ENCODE results near the gene SCGB2B2. TPM values are rescaled to one million over a fixed set of nuclear protein-coding genes. Genes with fewer than 3 reads are reported as not detected.

SCGB2B2 gene
- total and polyA plus RNA-seq, 2 experiments from 2014 or later, result not detected

GRCh38 chr19:34713262-34713637 lies 36.3 kb upstream of the SCGB2B2 start:
- WGBS, 2 experiments (ENCODE audit: low coverage in 1 of 2, low lambda C conversion rate in 2 of 2, missing lambda C conversion rate in 2 of 2), result 64 to 70% methylated on average over 2 of the region's 2 CpGs
- in situ Hi-C loops (cut with MboI), result no loop called here
- Histone ChIP-seq H3K27me3 (replicated peaks; ENCODE audit: insufficient read depth) (no peaks in the 10 kb centered on the region), H3K9me3 (ENCODE audit: low read depth) (no peaks in the 10 kb centered on the region), H3K79me2 (ENCODE audit: insufficient read depth) (no peaks in the 10 kb centered on the region), H3K36me3 (ENCODE audit: low read depth) (no peaks in the 10 kb centered on the region), H3K4me2 (ENCODE audit: unreplicated experiment) (no peak overlapping the region), H3K27ac (no peak overlapping the region), H4K20me1 (ENCODE audit: insufficient read depth) (no peaks in the 10 kb centered on the region), H3F3A (ENCODE audit: insufficient read depth) (no peaks in the 10 kb centered on the region), H3K4me1 (ENCODE audit: insufficient read depth) (no peaks in the 10 kb centered on the region), H2AFZ (no peak overlapping the region), H3K9me2 (ENCODE audit: insufficient read depth) (no peaks in the 10 kb centered on the region), H3K9ac (no peak overlapping the region), H3K4me3 (no peak overlapping the region)
- TF ChIP-seq EZH2 (IDR thresholded peaks at IDR 0.05; ENCODE audit: insufficient read depth, poor library complexity, severe bottlenecking), result no peak
- TF ChIP-seq EZH2phosphoT487 (IDR thresholded peaks at IDR 0.05; ENCODE audit: insufficient read depth, low read depth), result no peak
- no peak for DNase-seq

- Histone ChIP-seq H3K79me2 (ENCODE audit: insufficient read depth) (no peaks in the 10 kb centered on the region), H3K36me3 (ENCODE audit: low read depth) (no peaks in the 10 kb centered on the region), H3K27ac (no peak overlapping the region), H3K4me2 (ENCODE audit: unreplicated experiment) (no peak overlapping the region), H3K4me3 (no peak overlapping the region), H3K4me1 (ENCODE audit: insufficient read depth) (no peaks in the 10 kb centered on the region), H3K9ac (no peak overlapping the region), H2AFZ (no peak overlapping the region), H3K9me3 (ENCODE audit: low read depth) (no peaks in the 10 kb centered on the region), H3K9me2 (ENCODE audit: insufficient read depth) (no peaks in the 10 kb centered on the region), H3F3A (ENCODE audit: insufficient read depth) (no peaks in the 10 kb centered on the region), H4K20me1 (ENCODE audit: insufficient read depth) (no peaks in the 10 kb centered on the region), H3K27me3 (replicated peaks; ENCODE audit: insufficient read depth) (no peaks in the 10 kb centered on the region)
- 26 to 31% methylated on average over 11 of the region's 11 CpGs for WGBS, 2 experiments (ENCODE audit: low coverage in 1 of 2, low lambda C conversion rate in 2 of 2, missing lambda C conversion rate in 2 of 2)
- no peak for TF ChIP-seq EZH2 (IDR thresholded peaks at IDR 0.05; ENCODE audit: insufficient read depth, poor library complexity, severe bottlenecking)
- no peak for TF ChIP-seq EZH2phosphoT487 (IDR thresholded peaks at IDR 0.05; ENCODE audit: insufficient read depth, low read depth)
- in situ Hi-C loops (cut with MboI), result no loop called here
- peak; percentile 82 for DNase-seq
These were observed 35.7 kb upstream of the SCGB2B2 start for GRCh38 chr19:34712395-34713261.

DNA sequence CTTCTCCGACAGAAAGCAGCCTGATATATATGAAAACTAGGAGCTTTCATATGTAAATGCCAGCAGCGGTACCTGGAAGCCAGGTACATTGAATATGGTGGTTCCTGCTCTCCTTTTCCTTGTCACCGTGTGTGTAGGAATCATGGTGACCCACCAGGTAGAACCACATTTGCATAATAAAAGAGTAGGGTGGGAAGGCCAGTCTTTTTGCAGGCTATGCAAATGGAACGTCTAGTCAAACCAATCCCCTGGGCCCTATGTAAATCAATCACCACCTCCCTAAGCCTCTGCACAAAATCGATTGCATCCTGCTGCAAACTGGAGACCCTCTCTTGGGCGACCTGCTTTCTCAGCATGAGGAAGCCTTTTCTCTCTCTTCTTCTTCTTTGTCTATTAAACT lies 34.9 kb upstream of the SCGB2B2 start:
- in situ Hi-C loops (cut with MboI), result no loop called here
- no peaks in the 10 kb centered on the region for H3K79me2 ChIP-seq (ENCODE audit: insufficient read depth)

DNA sequence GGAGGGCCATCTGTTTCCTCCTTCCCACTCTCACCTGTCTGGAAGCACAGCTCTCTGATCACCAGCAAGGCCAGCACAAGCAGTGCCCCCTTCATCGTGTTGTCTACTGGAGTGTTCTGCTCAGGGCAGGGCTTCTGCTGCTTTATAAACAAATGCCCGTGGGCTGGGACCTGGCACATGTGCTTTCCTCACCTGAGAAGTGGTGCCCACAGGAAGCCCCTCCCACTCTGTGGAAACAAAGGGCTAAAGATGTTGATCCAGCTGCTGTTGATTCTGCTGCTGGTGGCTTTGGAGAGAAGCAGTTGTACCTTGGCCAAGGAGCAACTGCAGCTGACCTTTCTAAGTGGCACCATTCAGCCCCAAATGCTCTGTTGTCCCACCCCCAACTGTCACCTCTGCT lies 30.7 kb upstream of the SCGB2B2 start:
- H3K4me1 ChIP-seq (ENCODE audit: insufficient read depth), result no peaks in the 10 kb centered on the region
- no peak for DNase-seq
- H3K9me3 ChIP-seq (ENCODE audit: low read depth), result no peaks in the 10 kb centered on the region
- no peak overlapping the region for H3K27ac ChIP-seq
- no peaks in the 10 kb centered on the region for H3K36me3 ChIP-seq (ENCODE audit: low read depth)
- H3K4me3 ChIP-seq, result no peak overlapping the region
- H3F3A ChIP-seq (ENCODE audit: insufficient read depth), result no peaks in the 10 kb centered on the region
- H3K9me2 ChIP-seq (ENCODE audit: insufficient read depth), result no peaks in the 10 kb centered on the region
- 4% methylated on average over 2 of the region's 2 CpGs for WGBS, 2 experiments (ENCODE audit: low coverage in 1 of 2, low lambda C conversion rate in 2 of 2, missing lambda C conversion rate in 2 of 2)
- no peaks in the 10 kb centered on the region for H3K79me2 ChIP-seq (ENCODE audit: insufficient read depth)
- H3K9ac ChIP-seq, result no peak overlapping the region
- no peak overlapping the region for H3K4me2 ChIP-seq (ENCODE audit: unreplicated experiment)
- no peak overlapping the region for H2AFZ ChIP-seq
- H4K20me1 ChIP-seq (ENCODE audit: insufficient read depth), result no peaks in the 10 kb centered on the region
- TF ChIP-seq EZH2phosphoT487 (IDR thresholded peaks at IDR 0.05; ENCODE audit: insufficient read depth, low read depth) (no peak), EZH2 (IDR thresholded peaks at IDR 0.05; ENCODE audit: insufficient read depth, poor library complexity, severe bottlenecking) (no peak)
- in situ Hi-C loops (cut with MboI), result no loop called here
- no peaks in the 10 kb centered on the region for H3K27me3 ChIP-seq (replicated peaks; ENCODE audit: insufficient read depth)

More for the DNA sequence above, 34.9 kb upstream of the SCGB2B2 start:
- Histone ChIP-seq H3K27me3 (replicated peaks; ENCODE audit: insufficient read depth) (no peaks in the 10 kb centered on the region), H3K4me1 (ENCODE audit: insufficient read depth) (no peaks in the 10 kb centered on the region), H3K4me3 (no peak overlapping the region), H3K4me2 (ENCODE audit: unreplicated experiment) (no peak overlapping the region), H4K20me1 (ENCODE audit: insufficient read depth) (no peaks in the 10 kb centered on the region), H3K27ac (no peak overlapping the region), H3K9ac (no peak overlapping the region), H3K9me3 (ENCODE audit: low read depth) (no peaks in the 10 kb centered on the region), H3K36me3 (ENCODE audit: low read depth) (no peaks in the 10 kb centered on the region), H2AFZ (no peak overlapping the region), H3K9me2 (ENCODE audit: insufficient read depth) (no peaks in the 10 kb centered on the region), H3F3A (ENCODE audit: insufficient read depth) (no peaks in the 10 kb centered on the region)
- no peak for TF ChIP-seq EZH2 (IDR thresholded peaks at IDR 0.05; ENCODE audit: insufficient read depth, poor library complexity, severe bottlenecking)
- no peak for TF ChIP-seq EZH2phosphoT487 (IDR thresholded peaks at IDR 0.05; ENCODE audit: insufficient read depth, low read depth)
- 30 to 42% methylated on average over 6 of the region's 6 CpGs for WGBS, 2 experiments (ENCODE audit: low coverage in 1 of 2, low lambda C conversion rate in 2 of 2, missing lambda C conversion rate in 2 of 2)
- DNase-seq, result no peak
